ENCODE measurements around the gene SEC14L2. TPM values are rescaled to one million over a fixed set of nuclear protein-coding genes. Genes with fewer than 3 reads are reported as not detected.

SEC14L2 gene
- total RNA-seq, 1 experiment from 2014 or later, result 33.5 TPM

DNA sequence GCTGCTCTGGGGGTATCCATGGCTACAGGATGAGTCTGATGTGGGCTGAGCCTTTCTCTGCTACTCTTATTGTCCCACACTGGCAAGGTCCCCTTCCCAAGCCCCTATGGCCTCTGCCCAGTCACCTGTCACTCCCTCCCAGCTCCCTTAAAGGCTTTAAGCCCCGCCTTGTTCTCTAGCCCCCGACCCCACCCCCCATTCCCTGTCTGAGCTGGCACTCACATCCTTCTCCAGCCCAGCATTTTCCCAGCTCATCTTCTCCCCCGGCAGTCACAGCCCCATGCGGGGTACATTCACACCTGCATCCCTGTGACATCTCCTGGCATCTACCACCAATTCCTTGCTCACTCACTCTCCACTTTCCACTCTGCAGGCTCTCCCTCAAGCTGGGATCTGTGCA, 33.1 kb downstream of the SEC14L2 start:
- no peaks in the 10 kb centered on the region for H3K9me2 ChIP-seq (ENCODE audit: insufficient read depth)
- no peaks in the 10 kb centered on the region for H3K9me3 ChIP-seq (ENCODE audit: control insufficient read depth in 1 of 2, insufficient read depth in 1 of 2, low read depth in 1 of 2, low read length in 2 of 2)
- H3K27ac ChIP-seq (ENCODE audit: low read depth, low read length), result no peak overlapping the region
- H3K4me2 ChIP-seq (ENCODE audit: low read length), result no peak overlapping the region
- no peak overlapping the region for H3K4me3 ChIP-seq (replicated peaks in 1 of 2; ENCODE audit: low read depth in 1 of 2, low read length in 2 of 2)
- TF ChIP-seq ZFX (IDR thresholded peaks at IDR 0.05) (no peak), JUND (IDR thresholded peaks at IDR 0.05) (no peak), CEBPB (IDR thresholded peaks at IDR 0.05; ENCODE audit: low read depth) (no peak), SRF (IDR thresholded peaks at IDR 0.05; ENCODE audit: low read depth) (no peak), POLR2A (IDR thresholded peaks at IDR 0.05; ENCODE audit: borderline replicate concordance, extremely low read depth, insufficient read depth, insufficient read length) (no peak), EGR1 (IDR thresholded peaks at IDR 0.05; ENCODE audit: low read depth) (no peak), TCF7L2 (IDR thresholded peaks at IDR 0.05; ENCODE audit: borderline replicate concordance, extremely low read depth, insufficient read depth, insufficient read length) (no peak), FOSL1 (IDR thresholded peaks at IDR 0.05; ENCODE audit: low read depth) (no peak), EZH2 (IDR thresholded peaks at IDR 0.05) (no peak)
- TF ChIP-seq, protein P1, sequence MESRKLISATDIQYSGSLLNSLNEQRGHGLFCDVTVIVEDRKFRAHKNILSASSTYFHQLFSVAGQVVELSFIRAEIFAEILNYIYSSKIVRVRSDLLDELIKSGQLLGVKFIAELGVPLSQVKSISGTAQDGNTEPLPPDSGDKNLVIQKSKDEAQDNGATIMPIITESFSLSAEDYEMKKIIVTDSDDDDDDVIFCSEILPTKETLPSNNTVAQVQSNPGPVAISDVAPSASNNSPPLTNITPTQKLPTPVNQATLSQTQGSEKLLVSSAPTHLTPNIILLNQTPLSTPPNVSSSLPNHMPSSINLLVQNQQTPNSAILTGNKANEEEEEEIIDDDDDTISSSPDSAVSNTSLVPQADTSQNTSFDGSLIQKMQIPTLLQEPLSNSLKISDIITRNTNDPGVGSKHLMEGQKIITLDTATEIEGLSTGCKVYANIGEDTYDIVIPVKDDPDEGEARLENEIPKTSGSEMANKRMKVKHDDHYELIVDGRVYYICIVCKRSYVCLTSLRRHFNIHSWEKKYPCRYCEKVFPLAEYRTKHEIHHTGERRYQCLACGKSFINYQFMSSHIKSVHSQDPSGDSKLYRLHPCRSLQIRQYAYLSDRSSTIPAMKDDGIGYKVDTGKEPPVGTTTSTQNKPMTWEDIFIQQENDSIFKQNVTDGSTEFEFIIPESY (IDR thresholded peaks at IDR 0.05; ENCODE audit: extremely low read depth, insufficient replicate concordance, low read length), result no peak
- TF ChIP-seq, protein P2, sequence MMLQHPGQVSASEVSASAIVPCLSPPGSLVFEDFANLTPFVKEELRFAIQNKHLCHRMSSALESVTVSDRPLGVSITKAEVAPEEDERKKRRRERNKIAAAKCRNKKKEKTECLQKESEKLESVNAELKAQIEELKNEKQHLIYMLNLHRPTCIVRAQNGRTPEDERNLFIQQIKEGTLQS (IDR thresholded peaks at IDR 0.05), result no peak
- TF ChIP-seq, protein P3, sequence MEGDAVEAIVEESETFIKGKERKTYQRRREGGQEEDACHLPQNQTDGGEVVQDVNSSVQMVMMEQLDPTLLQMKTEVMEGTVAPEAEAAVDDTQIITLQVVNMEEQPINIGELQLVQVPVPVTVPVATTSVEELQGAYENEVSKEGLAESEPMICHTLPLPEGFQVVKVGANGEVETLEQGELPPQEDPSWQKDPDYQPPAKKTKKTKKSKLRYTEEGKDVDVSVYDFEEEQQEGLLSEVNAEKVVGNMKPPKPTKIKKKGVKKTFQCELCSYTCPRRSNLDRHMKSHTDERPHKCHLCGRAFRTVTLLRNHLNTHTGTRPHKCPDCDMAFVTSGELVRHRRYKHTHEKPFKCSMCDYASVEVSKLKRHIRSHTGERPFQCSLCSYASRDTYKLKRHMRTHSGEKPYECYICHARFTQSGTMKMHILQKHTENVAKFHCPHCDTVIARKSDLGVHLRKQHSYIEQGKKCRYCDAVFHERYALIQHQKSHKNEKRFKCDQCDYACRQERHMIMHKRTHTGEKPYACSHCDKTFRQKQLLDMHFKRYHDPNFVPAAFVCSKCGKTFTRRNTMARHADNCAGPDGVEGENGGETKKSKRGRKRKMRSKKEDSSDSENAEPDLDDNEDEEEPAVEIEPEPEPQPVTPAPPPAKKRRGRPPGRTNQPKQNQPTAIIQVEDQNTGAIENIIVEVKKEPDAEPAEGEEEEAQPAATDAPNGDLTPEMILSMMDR (IDR thresholded peaks at IDR 0.05 in 2 of 3, conservative IDR thresholded peaks at IDR 0.05 in 1 of 3; ENCODE audit: borderline replicate concordance in 1 of 3, insufficient read depth in 1 of 3, low read depth in 2 of 3, low read length in 2 of 3), result no peak
- H3K36me3 ChIP-seq (ENCODE audit: control insufficient read depth in 1 of 2, insufficient read depth in 2 of 2, low read length in 2 of 2), result peaks cover 0 to 10% of the 10 kb centered on the region in 2 experiments; a peak in 1 of 4 replicates
- H3K79me2 ChIP-seq (ENCODE audit: insufficient read depth, low read length), result peaks cover 21% of the 10 kb centered on the region; the same call in 1 of the 2 replicates
- CTCF ChIA-PET, result interaction anchor here (0.8 kb wide), 1 partner anchor 142 kb away, joined by 3 read pairs; no protein-coding TSS in a partner anchor
- peaks cover 13 to 37% of the 10 kb centered on the region in 2 experiments for H3K4me1 ChIP-seq (ENCODE audit: control insufficient read depth in 1 of 2, insufficient read depth in 2 of 2, low read length in 2 of 2)
- intact Hi-C loops (cut with micrococcal nuclease), result loop anchor here (5.0 to 10.0 kb wide), 2 partner anchors 143 to 655 kb away; partner anchors contain the start of genes CASTOR1 and SMTN
- no peak overlapping the region for H2AFZ ChIP-seq (ENCODE audit: low read depth, low read length, poor library complexity, severe bottlenecking)
- no peak for DNase-seq (ENCODE audit: low read depth, low spot score)
- POLR2A ChIA-PET, result no interaction called here
- no peak overlapping the region for H3K9ac ChIP-seq (ENCODE audit: low read length)
- no peak for ATAC-seq
- RAD21 ChIA-PET (ENCODE audit: low non-redundant PET in 1 of 2, low total read pairs in 2 of 2, uncharacterized antibody in 2 of 2, unreplicated experiment in 2 of 2), result no interaction called here
- H3K27me3 ChIP-seq (ENCODE audit: insufficient read depth, low read length), result no peaks in the 10 kb centered on the region
- H4K20me1 ChIP-seq (ENCODE audit: insufficient read depth), result no peaks in the 10 kb centered on the region
- no TSS peak for BruUV-seq (replicated peaks)

Measured in HCT116 (cell line).